G401 (cell line): ENCODE measurements around the gene ATP1B3. TPM values are rescaled to one million over a fixed set of nuclear protein-coding genes. Genes with fewer than 3 reads are reported as not detected.
"Not testable (repeated sequence)": the region's sequence is repeated elsewhere in the genome, so short reads cannot be mapped to it uniquely, and the experiment has no call there.

Experiments used
- DNase-seq: peaks from one replicate; pipeline ENCODE4 v3.0.0-alpha.2; 2015; ENCODE audit warnings: low spot score
- in situ Hi-C: cut with HindIII; loops from 2 replicates; pipeline ENCODE4 v1.10.0; 2016; ENCODE audit warnings: low sequenced_read_pairs, mixed read lengths
- total RNA-seq: library from RNA; depleted of rRNA; stranded (reverse); fragments of >200 nt; shearing (Covaris generic); gene quantifications from 2 replicates; pipeline ENCODE4 v1.2.3, GENCODE V29; 2014

Gene ATP1B3
- total RNA-seq, 1 experiment from 2014 or later, result 51.0 TPM

DNA sequence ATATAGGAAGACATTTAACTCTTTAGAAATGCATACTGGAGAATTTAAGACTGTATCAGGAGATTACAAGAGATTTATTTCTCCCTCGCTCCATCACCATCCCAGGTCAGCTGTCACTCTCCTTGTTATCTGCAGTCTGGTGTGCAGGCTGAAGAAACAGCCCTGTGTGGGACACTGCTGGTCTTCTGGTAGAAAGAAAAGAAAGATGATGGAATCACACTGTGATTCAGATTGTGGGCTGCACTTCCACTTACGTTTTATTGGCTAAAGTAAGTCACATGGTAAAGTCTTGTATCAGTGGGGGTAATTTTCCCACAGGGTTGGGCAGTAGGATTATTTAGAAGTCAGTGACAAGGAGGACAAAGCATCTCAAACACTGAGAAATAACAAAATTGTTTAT is 18.1 kb upstream of the ATP1B3 start:
- no peak for DNase-seq
- in situ Hi-C loops, result no loop called here

DNA sequence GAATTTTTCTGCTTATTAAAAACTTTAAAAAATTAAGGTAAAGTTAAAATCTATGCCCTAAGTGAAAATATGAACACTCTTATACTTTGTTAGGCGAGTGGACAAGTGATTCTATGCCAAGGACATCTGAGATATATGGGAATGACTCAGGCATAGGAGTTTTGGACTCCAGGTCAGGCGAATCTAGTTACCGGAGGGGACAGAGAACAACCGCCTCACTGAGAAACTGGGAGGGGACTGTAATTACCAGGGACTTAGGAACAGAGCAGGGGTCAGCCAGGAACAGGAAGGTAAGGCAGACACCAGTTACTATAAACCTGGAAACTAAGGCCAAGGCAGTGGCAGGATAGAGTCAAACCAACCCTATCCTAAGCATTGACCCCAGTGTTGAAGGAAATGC is 16.8 kb upstream of the ATP1B3 start:
- in situ Hi-C loops, result no loop called here

DNA sequence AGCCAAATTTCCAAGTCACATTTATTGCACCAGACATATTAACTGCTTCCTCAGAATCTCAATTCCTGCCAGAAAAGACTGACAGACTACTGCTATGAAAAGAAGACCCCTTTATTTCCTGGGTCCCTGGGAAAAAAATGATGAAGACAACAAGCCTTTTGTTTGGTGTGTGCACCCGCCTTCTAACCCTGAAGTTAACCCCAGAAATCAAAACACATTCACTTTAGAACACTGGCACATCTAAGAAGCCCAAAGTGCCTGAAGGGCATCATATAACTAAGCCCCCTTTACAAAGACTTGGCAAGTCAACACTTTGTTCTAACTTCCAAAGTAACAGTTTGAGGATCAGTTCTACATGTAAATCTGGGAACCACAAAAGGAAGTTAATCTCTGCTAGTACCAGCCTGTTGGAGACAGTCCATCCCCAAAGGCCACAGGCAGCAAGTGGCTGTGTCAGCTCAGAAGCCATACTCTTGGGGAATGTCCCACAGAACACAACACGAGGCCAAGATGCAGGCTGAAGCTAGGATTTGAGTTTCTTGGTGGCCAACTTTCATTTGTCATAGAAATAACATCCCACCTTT is 16.3 kb upstream of the ATP1B3 start:
- in situ Hi-C loops, result no loop called here
- no peak for DNase-seq

More for the DNA sequence above, 16.8 kb upstream of the ATP1B3 start:
- DNase-seq, result no peak

DNA sequence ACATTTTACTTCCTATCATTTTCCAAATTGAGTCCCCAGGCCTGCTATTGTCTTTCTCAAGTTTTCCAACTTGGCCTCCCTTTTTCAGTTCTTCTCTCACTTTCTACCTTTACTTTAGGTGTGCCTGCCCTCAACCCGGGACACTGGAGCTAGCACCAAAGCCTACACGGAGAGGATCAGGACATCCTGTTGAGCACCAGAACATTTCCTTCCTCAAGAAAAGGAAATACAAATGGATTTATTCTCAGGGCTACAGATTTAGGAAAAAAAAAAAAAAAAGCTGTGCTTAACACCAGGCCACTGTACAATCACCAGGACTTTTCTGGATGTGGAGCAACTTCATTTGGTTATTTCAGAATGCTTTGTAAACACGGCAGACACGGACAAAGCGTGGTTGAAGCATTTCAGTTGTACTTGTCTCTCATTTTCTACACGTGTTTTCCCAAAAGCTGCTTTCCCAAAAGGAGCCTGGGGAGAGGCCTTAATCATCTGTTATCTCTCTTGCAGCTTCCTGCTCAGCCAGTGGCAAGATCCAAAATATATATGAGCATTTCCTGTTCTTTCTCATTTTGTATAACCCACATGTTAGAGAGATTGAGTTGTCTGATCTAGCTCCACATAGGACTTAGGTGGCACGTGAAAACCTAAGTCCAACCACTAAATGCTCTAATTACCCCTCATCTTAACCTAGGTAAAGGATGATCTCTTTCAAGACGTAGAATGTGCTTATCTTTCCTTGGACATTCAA is 15.5 kb upstream of the ATP1B3 start:
- DNase-seq, result no peak
- in situ Hi-C loops, result no loop called here

DNA sequence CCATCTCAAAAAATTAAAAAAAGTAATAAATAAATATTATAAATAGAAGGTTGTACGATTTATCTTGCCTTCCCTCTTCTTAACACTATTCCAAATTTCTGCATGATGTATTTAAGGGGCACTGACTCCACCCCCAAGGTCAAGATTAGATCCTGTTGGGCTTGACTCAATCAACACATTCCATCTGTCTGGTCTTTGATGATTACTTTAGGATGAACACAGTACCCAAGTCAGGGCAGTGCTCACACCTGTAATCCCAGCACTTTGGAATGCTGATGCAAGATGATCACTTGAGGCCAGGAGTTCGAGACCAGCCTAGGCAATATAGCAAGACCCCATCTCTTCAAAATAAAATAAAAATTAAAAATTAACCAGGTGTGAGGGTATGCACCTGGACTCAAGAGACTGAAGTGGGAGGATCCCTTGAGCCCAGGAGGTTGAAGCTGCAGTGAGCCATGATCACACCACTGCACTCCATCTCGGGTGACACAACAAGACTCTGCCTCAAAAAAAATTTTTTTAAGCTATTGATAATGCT is 14.1 kb upstream of the ATP1B3 start:
- DNase-seq, result no peak
- in situ Hi-C loops, result no loop called here

DNA sequence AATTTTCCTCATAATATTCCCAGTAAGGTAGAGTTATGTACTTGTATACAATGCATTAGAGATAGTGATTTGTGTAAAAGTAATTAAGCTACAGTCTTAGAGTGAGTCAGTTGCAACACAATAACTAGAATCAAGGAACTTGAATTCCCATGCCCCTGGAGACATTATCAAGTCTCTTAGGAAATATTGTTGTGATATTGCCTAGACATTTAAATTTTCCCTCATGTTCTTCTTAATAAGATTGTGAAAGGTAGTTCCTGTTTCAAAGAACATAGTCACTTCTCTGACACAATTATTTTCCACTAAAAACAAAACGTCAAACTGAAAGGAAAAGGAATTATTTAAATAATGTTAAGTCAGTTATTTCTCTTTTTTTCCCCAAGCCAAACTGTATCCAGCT is 13.0 kb upstream of the ATP1B3 start:
- in situ Hi-C loops, result no loop called here
- DNase-seq, result no peak

DNA sequence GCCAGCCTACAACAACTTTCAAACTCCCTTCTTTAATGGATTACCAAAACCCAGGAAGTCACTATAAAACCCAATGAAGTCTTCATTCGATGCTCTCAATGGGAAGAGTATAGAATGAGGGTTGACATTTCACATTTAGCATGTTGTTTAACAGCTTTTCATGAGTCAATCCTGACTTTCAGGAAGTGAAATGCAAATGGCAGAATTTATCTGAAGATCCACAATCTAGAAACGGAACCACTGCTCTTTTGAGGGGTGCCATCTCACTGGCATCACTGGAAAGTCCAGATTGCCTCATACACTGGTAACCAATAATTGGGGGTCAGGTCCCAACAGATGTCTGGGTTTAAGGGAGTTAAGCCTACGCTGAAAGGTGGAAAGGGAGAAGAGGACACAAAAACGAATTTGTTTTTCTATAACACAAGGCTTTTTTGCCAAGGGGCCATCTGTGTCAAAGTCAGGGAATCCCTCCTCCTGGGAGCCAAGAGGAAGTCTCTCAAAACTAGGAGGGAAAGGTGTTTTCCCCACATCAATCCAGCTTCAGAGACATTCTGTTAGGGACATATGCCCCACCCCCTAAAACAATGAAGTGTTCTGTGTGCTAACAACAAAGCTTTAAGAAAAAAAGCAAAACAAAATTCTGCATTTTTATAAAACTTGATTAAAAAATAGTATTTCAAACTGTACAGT is 12.0 kb upstream of the ATP1B3 start:
- in situ Hi-C loops, result no loop called here
- DNase-seq, result no peak

DNA sequence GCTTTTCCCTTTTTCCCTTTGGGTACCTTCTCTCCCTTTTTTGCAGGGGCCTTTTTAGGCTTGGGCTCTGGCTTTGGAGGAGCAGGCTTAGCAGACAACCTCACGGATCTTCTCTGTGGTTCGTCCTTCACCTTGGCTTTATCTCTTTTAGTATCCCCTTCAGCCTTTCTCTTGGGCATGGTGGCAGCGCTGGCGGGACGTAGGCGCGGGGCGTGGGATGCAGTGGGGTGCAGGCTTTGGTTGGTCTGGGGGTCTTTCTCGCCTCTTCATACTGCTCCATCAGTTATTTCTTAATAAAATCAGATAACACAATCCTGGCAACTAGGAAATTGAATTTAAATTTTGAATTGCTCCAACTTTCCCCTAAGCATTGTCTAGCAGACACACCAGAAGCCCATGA is 11.3 kb upstream of the ATP1B3 start:
- no peak for DNase-seq
- in situ Hi-C loops, result no loop called here

DNA sequence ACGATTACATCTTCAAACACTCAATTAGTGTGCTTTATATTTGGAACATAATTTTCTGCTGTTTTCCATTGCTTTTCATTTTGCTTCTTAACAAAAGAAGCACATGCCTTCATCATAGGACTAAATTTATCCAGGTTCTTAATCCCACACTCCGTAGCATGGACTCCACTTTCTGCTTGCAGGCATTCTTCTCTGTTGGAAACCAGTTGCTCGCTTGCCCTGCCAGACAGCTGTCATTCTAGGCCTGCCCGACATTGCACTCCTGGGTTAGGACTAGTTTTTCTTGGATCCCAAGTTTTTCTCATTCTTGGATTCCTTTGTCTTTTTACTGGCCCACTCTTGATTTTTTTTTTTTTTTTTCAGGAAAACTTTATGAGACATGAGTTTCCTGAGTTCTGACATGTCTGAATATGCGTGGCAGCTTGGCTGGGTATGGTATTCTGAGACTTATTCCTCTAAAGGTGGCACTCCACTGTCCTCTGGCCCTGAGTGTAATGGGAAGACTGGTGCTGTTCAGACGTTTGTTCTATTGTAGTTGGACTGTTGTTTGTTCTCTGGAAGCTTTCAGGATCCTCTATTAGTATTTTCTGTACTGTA is 6.3 kb upstream of the ATP1B3 start:
- in situ Hi-C loops, result no loop called here

DNA sequence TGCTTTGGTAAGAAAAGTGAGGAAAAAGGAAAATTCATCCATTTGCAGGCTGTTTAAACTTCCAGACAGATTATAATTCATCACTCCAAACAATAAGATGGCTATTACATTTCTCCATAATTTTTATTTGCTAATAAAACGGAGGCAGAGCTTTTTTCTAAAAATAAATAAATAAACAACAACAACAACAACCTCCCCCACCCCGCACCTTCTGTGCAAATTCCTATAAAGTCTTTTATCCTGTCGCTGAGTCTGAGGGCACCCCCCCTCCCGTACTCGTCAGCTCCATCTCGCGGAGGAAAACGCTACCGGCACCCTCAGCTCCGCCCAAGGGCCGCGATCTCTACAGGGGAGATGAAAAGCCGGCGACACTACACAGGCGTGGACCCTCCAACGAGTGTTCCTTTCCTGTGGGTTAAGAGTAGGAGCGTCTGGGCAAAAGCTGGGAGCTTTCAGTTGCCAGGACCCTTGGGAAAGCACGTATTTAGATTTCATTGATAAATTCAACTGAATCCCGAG is 1.0 kb upstream of the ATP1B3 start:
- in situ Hi-C loops, result no loop called here
- peak; percentile 92 for DNase-seq

More for the DNA sequence above, 6.3 kb upstream of the ATP1B3 start:
- no peak for DNase-seq

DNA sequence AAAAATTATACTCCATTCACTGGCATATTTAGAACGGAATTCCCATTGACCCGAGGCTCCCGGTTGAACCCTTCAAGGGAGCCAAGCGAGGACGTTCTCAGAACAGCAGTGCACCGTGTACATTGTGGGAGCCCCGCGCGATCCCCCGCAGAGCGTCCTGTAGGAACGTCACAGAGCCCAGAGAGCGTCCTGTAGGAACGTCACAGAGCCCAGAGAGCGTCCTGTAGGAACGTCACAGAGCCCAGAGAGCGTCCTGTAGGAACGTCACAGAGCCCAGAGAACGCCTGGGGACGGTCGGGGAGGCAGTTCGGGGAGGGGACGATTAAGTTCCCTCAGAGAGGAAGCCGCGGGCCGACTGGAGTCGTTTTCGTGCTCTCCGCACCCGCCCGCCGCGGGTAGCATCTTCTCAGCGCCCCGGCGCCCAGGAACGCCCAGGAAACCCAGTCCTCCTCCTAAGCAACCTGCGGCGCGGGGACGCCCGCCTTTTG is 506 bp upstream of the ATP1B3 start:
- DNase-seq, result peak; percentile 61
- in situ Hi-C loops, result no loop called here

DNA sequence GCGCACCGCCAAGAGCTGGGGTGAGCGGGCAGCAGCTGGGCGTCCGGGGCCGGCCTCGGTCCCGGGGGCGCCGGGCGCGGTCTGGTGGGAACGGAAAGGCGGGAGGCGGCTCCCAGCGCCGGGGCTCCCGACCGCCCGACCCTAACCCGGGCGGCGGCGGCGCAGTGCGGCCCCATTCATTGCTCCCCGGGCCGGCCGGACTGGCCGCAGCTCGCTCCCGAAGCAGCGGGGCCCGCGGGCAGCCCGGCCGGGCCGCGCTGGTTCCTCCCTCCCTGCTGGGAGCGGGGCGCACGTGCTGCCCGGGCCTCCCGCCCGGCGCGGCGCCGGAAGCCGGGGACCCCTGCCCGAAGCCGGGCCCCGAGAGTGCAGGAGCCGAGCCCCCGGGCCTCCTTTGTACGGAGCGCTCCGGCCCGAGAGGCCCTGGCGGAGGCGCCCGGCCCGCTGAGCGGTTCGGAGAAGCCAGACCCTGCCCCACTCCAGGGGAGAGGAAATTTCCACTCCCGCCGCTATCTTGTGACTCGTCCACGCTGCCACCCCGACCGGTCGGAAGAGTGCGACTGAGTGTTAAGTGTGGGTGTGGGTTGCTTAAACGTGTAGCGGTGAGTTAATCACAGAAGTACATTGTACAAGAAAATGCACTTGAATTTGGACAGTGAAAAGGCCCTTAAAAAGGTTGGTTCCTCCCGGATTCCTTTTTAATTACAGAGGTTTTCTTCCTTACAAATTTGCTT is 613 bp downstream of the ATP1B3 start:
- in situ Hi-C loops, result no loop called here
- DNase-seq, result peak; percentile 69

DNA sequence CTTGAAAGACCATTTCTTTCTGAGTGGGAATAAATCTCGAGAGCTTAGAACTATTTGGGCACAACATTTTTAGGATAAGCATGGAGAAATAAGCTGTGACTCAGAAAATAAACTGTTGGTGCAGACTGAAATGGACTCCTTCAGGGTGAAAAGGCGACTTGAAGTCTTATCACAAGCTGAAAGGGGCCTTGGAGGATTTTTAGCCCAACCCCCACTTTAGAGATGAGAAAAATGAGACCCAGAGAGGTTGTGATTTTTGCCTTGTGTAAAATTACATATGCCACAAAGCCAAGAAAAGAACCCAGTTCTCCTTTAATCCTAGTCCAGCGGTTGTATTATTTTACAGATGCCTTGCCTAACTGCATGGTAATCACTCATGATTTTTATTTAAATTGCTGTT is 1.5 kb downstream of the ATP1B3 start:
- DNase-seq, result peak; percentile 24
- in situ Hi-C loops, result no loop called here

DNA sequence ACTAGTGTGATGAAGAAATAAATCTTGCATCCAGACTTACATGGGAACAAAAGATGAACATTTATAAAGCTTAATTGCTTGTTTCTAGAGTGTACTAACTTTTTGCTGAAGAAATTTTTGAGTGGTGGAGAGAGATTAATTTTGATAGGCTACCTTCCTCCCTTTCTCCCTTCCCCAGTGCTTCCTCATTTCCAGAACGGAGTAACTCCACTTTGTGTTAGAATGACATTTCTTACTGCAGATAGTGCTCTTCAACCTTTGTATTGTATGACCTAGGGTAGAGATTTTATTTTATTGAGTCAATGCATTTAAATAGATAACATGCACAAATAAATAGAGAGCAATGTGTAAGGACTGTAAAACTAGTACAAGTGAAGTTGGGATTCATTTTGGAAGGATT is 1.9 kb downstream of the ATP1B3 start:
- in situ Hi-C loops, result no loop called here
- no peak for DNase-seq

DNA sequence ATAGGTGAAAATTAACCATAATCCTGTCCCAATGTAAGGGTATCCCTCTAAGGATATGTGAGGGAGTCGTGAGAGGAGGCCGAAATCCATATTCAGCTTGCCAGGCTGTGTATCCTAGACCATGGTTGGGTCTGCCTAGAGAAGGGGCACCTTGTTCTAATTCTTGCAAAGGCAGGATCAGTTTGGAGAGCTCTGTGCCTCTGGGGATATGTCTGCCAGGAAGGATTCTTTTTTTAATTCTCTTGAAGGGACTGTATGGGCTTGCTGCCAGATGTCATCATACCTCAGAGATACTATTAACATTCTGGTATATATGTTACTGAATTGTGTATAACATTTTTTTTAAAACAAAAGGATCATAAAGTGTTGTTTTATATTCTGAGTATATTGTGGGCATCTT is 2.4 kb downstream of the ATP1B3 start:
- in situ Hi-C loops, result no loop called here
- peak; percentile 33 for DNase-seq

DNA sequence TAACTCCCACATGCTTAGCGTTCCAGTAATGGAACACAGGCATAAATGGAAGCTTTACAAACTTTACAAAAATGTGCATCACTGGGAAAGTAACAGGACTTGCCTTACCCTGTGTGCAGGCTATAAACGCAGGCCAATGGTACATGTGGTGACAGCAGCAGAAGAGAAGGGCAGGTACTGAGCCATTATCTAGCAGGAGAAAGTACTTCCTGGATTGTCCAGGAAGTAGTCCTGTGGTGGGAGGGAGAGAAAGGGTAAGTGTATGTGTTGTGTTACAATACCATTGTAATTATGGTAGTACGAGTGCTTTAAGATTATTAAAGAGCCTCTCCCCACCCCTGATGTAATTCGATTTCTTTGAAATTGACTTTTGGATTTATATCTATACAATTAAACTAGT is 5.3 kb downstream of the ATP1B3 start:
- DNase-seq, result no peak
- in situ Hi-C loops, result no loop called here

DNA sequence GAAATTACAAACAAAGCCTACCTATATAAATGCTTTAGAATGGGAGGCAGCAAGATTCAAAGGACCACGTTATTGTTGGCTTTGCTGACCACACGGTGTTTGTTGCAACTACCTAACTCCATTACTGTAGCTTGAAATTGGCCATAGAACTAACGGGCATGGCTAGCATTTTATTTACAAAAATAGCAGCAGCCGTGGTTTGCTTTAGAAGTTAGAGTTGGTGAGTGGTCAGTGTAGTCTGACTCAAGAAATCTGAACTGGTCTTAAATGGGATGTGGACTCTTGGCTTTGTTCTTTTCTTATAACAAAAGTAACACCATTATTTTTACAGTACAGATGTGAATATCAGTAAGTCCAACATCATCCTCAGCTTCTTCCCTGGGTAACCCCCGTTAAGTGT is 10.6 kb downstream of the ATP1B3 start:
- in situ Hi-C loops, result no loop called here
- DNase-seq, result no peak

DNA sequence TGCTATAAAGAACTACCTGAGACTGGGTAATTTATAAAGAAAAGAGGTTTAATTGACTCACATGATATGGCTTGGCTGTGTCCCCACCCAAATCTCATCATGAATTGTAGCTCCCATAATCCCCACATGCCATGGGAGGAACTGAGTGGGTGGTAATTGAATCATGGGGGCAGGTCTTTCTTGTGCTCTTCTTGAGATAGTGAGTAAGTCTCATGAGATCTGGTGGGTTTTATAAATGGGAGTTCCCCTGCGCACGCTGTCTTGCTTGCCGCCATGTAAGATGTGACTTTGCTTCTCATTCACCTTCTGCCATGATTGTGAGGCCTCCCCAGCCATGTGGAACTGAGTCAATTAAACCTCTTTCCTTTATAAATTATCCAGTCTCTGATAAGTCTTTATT is 12.1 kb downstream of the ATP1B3 start:
- DNase-seq, in situ Hi-C loops: not testable (repeated sequence)
